Bronchial epithelial cell (primary cell): ENCODE measurements around the gene ENTREP3. TPM values are rescaled to one million over a fixed set of nuclear protein-coding genes. Genes with fewer than 3 reads are reported as not detected.

Experiments used
- DNase-seq: peaks from one replicate; pipeline ENCODE4 v3.0.0-alpha.2; 2010; ENCODE audit warnings: low read depth
- FAIRE-seq: peaks from 2 replicates; lab custom pipeline; 2011; peaks lifted over from hg19 to GRCh38; lab: Jason Lieb, UNC
- H3K27me3 ChIP-seq: 2 replicates; pipeline ENCODE4 v1.5.1; 2011; ENCODE audit warnings: low read length; ENCODE audit not compliant: control insufficient read depth, insufficient read depth
- H3K36me3 ChIP-seq: 2 replicates; pipeline ENCODE4 v1.5.1; 2011; ENCODE audit warnings: low read length; ENCODE audit not compliant: control insufficient read depth, insufficient read depth
- H3K4me3 ChIP-seq: 2 replicates; pipeline ENCODE4 v1.5.1; 2011; ENCODE audit warnings: mild to moderate bottlenecking, low read depth, low read length, control low read depth
- CTCF ChIP-seq: IDR thresholded peaks from 2 replicates; pipeline ENCODE4 v1.5.1; 2011; ENCODE audit warnings: mild to moderate bottlenecking, moderate library complexity, low read length, control low read depth, inconsistent platforms; ENCODE audit not compliant: insufficient read depth, severe bottlenecking
- total RNA-seq: library from RNA; depleted of rRNA; stranded (reverse); fragments of >200 nt; gene quantifications from 2 replicates; pipeline ENCODE4 v1.2.1, GENCODE V29; 2014

The ENTREP3 gene
- total RNA-seq, 1 donor from 2014 or later: 3.7 TPM

GRCh38 chr1:155284476-155284875 is 29.2 kb upstream of the ENTREP3 start:
- peak; percentile 43 for FAIRE-seq
- DNase-seq: no peak
- no peak overlapping the region for H3K4me3 ChIP-seq
- no peaks in the 10 kb centered on the region for H3K27me3 ChIP-seq
- no peak for TF ChIP-seq CTCF
- no peaks in the 10 kb centered on the region for H3K36me3 ChIP-seq

GRCh38 chr1:155282488-155283091 is 27.3 kb upstream of the ENTREP3 start:
- H3K4me3 ChIP-seq: no peak overlapping the region
- H3K27me3 ChIP-seq: no peaks in the 10 kb centered on the region
- no peaks in the 10 kb centered on the region for H3K36me3 ChIP-seq
- FAIRE-seq (no peak), DNase-seq (no peak)
- TF ChIP-seq CTCF: no peak

GRCh38 chr1:155279268-155279667 is 24.0 kb upstream of the ENTREP3 start:
- no peak for FAIRE-seq
- no peak for DNase-seq
- Histone ChIP-seq H3K4me3 (no peak overlapping the region), H3K36me3 (no peaks in the 10 kb centered on the region), H3K27me3 (no peaks in the 10 kb centered on the region)
- TF ChIP-seq CTCF: no peak

GRCh38 chr1:155278689-155279160 is 23.4 kb upstream of the ENTREP3 start:
- no peak for FAIRE-seq
- Histone ChIP-seq H3K4me3 (no peak overlapping the region), H3K36me3 (no peaks in the 10 kb centered on the region), H3K27me3 (no peaks in the 10 kb centered on the region)
- DNase-seq: no peak
- no peak for TF ChIP-seq CTCF

GRCh38 chr1:155277902-155278688 is 22.8 kb upstream of the ENTREP3 start:
- FAIRE-seq (no peak), DNase-seq (peak; percentile 32)
- no peaks in the 10 kb centered on the region for H3K27me3 ChIP-seq
- no peaks in the 10 kb centered on the region for H3K36me3 ChIP-seq
- peak; percentile 48 for TF ChIP-seq CTCF
- H3K4me3 ChIP-seq: peak overlapping the region; percentile 63
